ENCODE data around the gene SSBP2.

Gene SSBP2

DNA sequence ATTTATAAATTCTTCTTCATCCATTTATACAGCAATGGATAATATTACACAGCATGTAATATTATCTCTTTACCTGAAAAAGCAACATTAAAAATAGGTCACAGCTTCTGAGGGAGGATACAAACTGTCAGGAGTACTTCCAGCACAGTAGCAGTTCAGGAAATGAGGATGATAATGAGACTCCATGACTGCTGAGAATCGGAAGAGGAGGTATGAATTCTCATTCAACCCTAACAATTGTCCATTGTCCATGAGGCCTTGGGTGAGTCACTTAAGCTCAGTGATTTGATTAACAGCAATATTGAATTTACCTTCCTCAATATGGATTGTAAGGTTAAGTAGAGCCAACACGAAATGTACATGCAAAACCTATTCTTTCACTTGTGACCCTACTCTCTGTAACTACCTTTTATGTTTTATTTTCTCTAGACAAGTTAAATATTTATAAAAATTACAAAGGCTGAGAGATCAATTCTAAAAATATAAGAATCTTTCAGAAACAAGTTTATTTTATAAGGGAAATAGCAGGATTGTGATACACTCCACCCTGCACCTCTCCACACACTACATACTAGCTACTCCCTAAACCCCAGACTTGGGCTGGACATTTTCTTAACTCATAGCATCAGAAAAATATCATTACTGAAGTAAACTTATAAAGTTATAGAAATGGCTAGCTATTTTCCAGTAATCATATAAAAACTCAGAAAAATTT lies 197.9 kb downstream of the SSBP2 start:
- no peaks in the 10 kb centered on the region for H3K4me1 ChIP-seq (ENCODE audit: control insufficient read depth in 2 of 2, insufficient read depth in 2 of 2, low read length in 2 of 2)
- H3K27ac ChIP-seq (ENCODE audit: low read depth in 2 of 2, low read length in 2 of 2) = no peak overlapping the region
- no peak overlapping the region for H3K9ac ChIP-seq (ENCODE audit: low read depth in 1 of 2, low read length in 2 of 2)
- H3K27me3 ChIP-seq (ENCODE audit: control insufficient read depth in 2 of 2, insufficient read depth in 2 of 2, low read length in 2 of 2) = no peaks in the 10 kb centered on the region
- H3K4me3 ChIP-seq (ENCODE audit: low read length in 2 of 2) = no peak overlapping the region
- no peaks in the 10 kb centered on the region for H3K9me3 ChIP-seq (ENCODE audit: control insufficient read depth in 2 of 2, low read length in 2 of 2)
- H3K36me3 ChIP-seq (ENCODE audit: control insufficient read depth in 2 of 2, insufficient read depth in 2 of 2, low read length in 2 of 2) = no peaks in the 10 kb centered on the region

DNA sequence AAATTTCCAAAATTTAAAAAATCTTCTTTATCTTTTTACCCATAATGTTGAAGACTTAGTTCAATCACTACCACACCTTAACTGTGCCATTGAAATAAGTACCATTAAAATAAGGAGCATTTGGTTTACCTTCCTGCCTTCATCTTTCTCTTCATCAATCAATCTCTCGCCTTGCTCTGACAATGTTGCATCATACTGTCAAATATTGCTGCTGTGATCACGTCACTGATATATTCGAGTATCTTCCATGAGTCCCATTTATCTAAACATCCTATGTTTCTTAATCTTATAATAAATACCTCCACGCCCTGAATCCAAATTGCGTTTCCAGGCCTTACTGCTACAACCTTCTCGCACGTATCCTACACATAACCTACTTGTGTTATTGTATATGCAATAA lies 201.8 kb downstream of the SSBP2 start:
- Histone ChIP-seq H3K36me3 (ENCODE audit: control insufficient read depth in 2 of 2, insufficient read depth in 2 of 2, low read length in 2 of 2) (no peaks in the 10 kb centered on the region), H3K9me3 (ENCODE audit: control insufficient read depth in 2 of 2, low read length in 2 of 2) (no peaks in the 10 kb centered on the region), H3K9ac (ENCODE audit: low read depth in 1 of 2, low read length in 2 of 2) (no peak overlapping the region), H3K27me3 (ENCODE audit: control insufficient read depth in 2 of 2, insufficient read depth in 2 of 2, low read length in 2 of 2) (no peaks in the 10 kb centered on the region), H3K27ac (ENCODE audit: low read depth in 2 of 2, low read length in 2 of 2) (no peak overlapping the region), H3K4me3 (ENCODE audit: low read length in 2 of 2) (no peak overlapping the region), H3K4me1 (ENCODE audit: control insufficient read depth in 2 of 2, insufficient read depth in 2 of 2, low read length in 2 of 2) (no peaks in the 10 kb centered on the region)

DNA sequence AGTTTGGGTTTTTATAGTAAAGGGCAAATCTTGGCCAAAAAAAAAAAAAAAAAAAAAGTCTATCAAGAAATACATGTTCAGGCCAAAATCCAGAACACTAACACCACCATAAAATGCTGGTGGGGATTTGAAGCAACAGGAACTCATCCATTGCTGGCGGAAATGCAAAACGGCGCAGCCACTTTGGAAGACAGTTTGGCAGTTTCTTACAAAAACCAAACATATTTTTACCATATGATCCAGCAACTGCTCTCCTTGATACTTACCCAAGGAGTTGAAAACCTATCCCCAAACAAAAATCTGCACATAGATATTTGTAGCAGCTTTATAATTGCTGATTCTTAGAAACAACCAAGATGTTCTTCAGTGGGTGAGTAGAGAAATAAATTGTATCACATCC lies 203.9 kb downstream of the SSBP2 start:
- H3K9ac ChIP-seq (ENCODE audit: low read depth in 1 of 2, low read length in 2 of 2) = no peak overlapping the region
- H3K27ac ChIP-seq (ENCODE audit: low read depth in 2 of 2, low read length in 2 of 2) = no peak overlapping the region
- H3K36me3 ChIP-seq (ENCODE audit: control insufficient read depth in 2 of 2, insufficient read depth in 2 of 2, low read length in 2 of 2) = no peaks in the 10 kb centered on the region
- H3K4me1 ChIP-seq (ENCODE audit: control insufficient read depth in 2 of 2, insufficient read depth in 2 of 2, low read length in 2 of 2) = no peaks in the 10 kb centered on the region
- H3K4me3 ChIP-seq (ENCODE audit: low read length in 2 of 2) = no peak overlapping the region
- no peaks in the 10 kb centered on the region for H3K9me3 ChIP-seq (ENCODE audit: control insufficient read depth in 2 of 2, low read length in 2 of 2)
- H3K27me3 ChIP-seq (ENCODE audit: control insufficient read depth in 2 of 2, insufficient read depth in 2 of 2, low read length in 2 of 2) = no peaks in the 10 kb centered on the region

DNA sequence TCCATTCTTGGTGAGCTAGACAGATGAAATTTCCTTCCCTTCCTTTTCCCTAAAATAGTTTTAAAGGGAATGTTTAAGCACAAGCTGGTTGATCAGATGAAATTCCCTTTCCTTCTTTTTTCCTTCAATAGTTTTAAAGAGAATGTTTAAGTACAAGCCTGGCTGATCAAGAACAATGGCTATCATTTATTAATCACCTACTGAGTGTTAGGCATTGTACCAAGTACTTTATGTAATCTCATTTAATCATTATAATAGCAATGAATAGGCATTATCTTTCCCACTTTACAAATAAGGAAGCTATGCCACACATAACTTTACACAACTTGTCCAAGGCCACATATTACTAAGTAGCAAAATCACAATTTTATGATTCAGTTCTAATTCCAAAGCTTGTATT lies 205.0 kb downstream of the SSBP2 start:
- no peaks in the 10 kb centered on the region for H3K9me3 ChIP-seq (ENCODE audit: control insufficient read depth in 2 of 2, low read length in 2 of 2)
- no peaks in the 10 kb centered on the region for H3K27me3 ChIP-seq (ENCODE audit: control insufficient read depth in 2 of 2, insufficient read depth in 2 of 2, low read length in 2 of 2)
- no peaks in the 10 kb centered on the region for H3K36me3 ChIP-seq (ENCODE audit: control insufficient read depth in 2 of 2, insufficient read depth in 2 of 2, low read length in 2 of 2)
- no peak overlapping the region for H3K9ac ChIP-seq (ENCODE audit: low read depth in 1 of 2, low read length in 2 of 2)
- H3K4me1 ChIP-seq (ENCODE audit: control insufficient read depth in 2 of 2, insufficient read depth in 2 of 2, low read length in 2 of 2) = no peaks in the 10 kb centered on the region
- H3K4me3 ChIP-seq (ENCODE audit: low read length in 2 of 2) = no peak overlapping the region
- H3K27ac ChIP-seq (ENCODE audit: low read depth in 2 of 2, low read length in 2 of 2) = no peak overlapping the region

DNA sequence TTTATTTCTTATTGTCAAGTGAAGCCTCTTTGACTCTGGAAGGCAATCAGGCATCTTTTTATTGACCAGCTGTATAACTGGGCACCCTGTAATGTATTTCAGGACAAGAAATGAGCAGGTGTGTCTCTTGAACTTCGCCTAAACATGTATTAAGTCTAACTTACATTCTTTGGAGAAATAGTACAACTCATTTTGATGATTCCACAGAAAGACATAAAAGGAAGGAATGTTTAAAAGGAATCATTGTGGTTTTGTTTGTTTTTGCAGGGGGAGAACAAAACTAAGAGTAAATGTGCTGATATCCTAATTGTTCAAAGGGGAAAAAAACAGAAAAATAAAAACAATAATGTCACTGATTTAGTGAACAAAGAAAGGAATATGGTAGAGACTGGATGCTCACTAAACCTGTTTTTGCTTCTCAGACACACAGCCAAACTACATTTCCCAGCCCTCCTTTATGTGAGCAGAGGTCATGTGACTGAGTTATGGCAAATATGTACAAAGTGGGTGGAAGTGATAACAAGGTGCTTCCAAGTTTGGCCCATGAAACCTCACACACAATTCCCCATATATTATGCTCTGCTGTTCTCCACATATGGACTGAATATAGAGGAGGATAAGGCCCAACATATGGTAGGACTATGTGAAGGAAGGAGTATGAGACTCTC lies 206.4 kb downstream of the SSBP2 start:
- H3K4me3 ChIP-seq (ENCODE audit: low read length in 2 of 2) = no peak overlapping the region
- no peak overlapping the region for H3K27ac ChIP-seq (ENCODE audit: low read depth in 2 of 2, low read length in 2 of 2)
- no peak overlapping the region for H3K9ac ChIP-seq (ENCODE audit: low read depth in 1 of 2, low read length in 2 of 2)
- H3K36me3 ChIP-seq (ENCODE audit: control insufficient read depth in 2 of 2, insufficient read depth in 2 of 2, low read length in 2 of 2) = no peaks in the 10 kb centered on the region
- H3K27me3 ChIP-seq (ENCODE audit: control insufficient read depth in 2 of 2, insufficient read depth in 2 of 2, low read length in 2 of 2) = no peaks in the 10 kb centered on the region
- H3K4me1 ChIP-seq (ENCODE audit: control insufficient read depth in 2 of 2, insufficient read depth in 2 of 2, low read length in 2 of 2) = no peaks in the 10 kb centered on the region
- H3K9me3 ChIP-seq (ENCODE audit: control insufficient read depth in 2 of 2, low read length in 2 of 2) = no peaks in the 10 kb centered on the region

DNA sequence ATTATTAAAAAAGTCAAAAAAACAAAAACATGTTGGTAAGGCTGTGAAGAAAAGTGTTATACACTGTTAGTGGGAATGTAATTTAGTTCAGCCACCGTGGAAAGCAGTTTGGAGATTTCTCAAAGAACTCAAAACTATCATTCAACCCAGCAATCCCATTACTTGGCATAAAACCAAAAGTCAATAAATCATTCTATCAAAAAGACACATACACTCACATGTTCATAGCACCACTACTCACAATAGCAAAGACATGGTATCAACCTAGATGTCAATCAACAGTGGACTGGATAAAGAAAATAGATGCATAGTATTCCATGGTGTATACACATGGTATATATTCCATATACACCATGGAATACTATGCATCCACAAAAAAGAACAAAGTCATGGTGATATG lies 208.7 kb downstream of the SSBP2 start:
- Histone ChIP-seq H3K4me3 (ENCODE audit: low read length in 2 of 2) (no peak overlapping the region), H3K9me3 (ENCODE audit: control insufficient read depth in 2 of 2, low read length in 2 of 2) (no peaks in the 10 kb centered on the region), H3K27ac (ENCODE audit: low read depth in 2 of 2, low read length in 2 of 2) (no peak overlapping the region), H3K9ac (ENCODE audit: low read depth in 1 of 2, low read length in 2 of 2) (no peak overlapping the region), H3K36me3 (ENCODE audit: control insufficient read depth in 2 of 2, insufficient read depth in 2 of 2, low read length in 2 of 2) (no peaks in the 10 kb centered on the region), H3K4me1 (ENCODE audit: control insufficient read depth in 2 of 2, insufficient read depth in 2 of 2, low read length in 2 of 2) (no peaks in the 10 kb centered on the region), H3K27me3 (ENCODE audit: control insufficient read depth in 2 of 2, insufficient read depth in 2 of 2, low read length in 2 of 2) (no peaks in the 10 kb centered on the region)

DNA sequence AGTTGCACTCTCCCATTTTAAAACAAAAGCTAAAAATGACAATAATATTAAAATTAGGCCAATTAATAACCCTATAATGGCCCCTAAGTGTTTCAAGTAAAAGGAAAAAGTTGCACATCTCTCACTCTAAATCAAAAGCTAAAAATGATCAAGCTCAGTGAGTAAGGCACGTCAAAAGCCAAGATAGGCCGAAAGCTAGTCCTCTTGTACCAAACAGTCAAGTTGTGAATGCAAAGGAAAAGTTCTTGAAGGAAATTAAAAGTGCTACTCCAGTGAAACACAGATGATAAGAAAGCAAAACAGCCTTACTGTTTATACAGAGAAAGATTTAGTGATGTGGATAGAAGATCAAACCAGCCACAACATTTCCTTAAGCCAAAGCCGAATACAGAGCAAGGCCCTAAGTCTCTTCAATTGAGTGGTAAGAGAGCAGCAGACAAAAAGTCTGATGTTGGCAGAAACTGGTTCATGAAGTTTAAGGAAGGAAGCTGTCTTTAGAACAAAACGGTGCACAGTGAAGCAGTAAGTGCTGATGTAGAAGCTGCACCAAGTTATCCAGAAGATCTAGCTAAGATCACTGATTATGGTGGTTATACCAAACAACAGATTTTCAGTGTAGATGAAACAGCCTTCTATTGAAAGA lies 212.9 kb downstream of the SSBP2 start:
- Histone ChIP-seq H3K9me3 (ENCODE audit: control insufficient read depth in 2 of 2, low read length in 2 of 2) (no peaks in the 10 kb centered on the region), H3K27ac (ENCODE audit: low read depth in 2 of 2, low read length in 2 of 2) (no peak overlapping the region), H3K36me3 (ENCODE audit: control insufficient read depth in 2 of 2, insufficient read depth in 2 of 2, low read length in 2 of 2) (no peaks in the 10 kb centered on the region), H3K4me1 (ENCODE audit: control insufficient read depth in 2 of 2, insufficient read depth in 2 of 2, low read length in 2 of 2) (no peaks in the 10 kb centered on the region), H3K9ac (ENCODE audit: low read depth in 1 of 2, low read length in 2 of 2) (no peak overlapping the region), H3K4me3 (ENCODE audit: low read length in 2 of 2) (no peak overlapping the region), H3K27me3 (ENCODE audit: control insufficient read depth in 2 of 2, insufficient read depth in 2 of 2, low read length in 2 of 2) (no peaks in the 10 kb centered on the region)

DNA sequence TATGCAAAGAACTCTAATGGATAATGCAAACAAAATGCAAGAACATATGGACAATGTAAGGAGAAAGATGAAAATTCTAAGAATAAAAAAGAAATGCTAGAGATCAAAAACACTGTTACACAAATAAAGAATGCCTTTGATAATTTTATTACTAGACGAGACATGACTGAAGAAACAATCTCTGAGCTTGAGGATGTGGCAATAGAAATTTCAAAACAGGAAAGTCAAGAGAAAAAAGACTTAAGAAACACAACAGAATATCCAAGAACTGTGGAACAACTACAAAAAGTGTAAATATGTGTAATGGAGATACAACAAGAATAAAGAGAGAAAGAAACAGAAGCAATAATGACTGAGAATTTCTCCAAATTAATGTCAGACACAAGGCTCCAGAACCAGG lies 216.5 kb downstream of the SSBP2 start:
- Histone ChIP-seq H3K9ac (ENCODE audit: low read depth in 1 of 2, low read length in 2 of 2) (no peak overlapping the region), H3K27ac (ENCODE audit: low read depth in 2 of 2, low read length in 2 of 2) (no peak overlapping the region), H3K4me3 (ENCODE audit: low read length in 2 of 2) (no peak overlapping the region), H3K9me3 (ENCODE audit: control insufficient read depth in 2 of 2, low read length in 2 of 2) (no peaks in the 10 kb centered on the region), H3K4me1 (ENCODE audit: control insufficient read depth in 2 of 2, insufficient read depth in 2 of 2, low read length in 2 of 2) (no peaks in the 10 kb centered on the region), H3K36me3 (ENCODE audit: control insufficient read depth in 2 of 2, insufficient read depth in 2 of 2, low read length in 2 of 2) (no peaks in the 10 kb centered on the region), H3K27me3 (ENCODE audit: control insufficient read depth in 2 of 2, insufficient read depth in 2 of 2, low read length in 2 of 2) (no peaks in the 10 kb centered on the region)

DNA sequence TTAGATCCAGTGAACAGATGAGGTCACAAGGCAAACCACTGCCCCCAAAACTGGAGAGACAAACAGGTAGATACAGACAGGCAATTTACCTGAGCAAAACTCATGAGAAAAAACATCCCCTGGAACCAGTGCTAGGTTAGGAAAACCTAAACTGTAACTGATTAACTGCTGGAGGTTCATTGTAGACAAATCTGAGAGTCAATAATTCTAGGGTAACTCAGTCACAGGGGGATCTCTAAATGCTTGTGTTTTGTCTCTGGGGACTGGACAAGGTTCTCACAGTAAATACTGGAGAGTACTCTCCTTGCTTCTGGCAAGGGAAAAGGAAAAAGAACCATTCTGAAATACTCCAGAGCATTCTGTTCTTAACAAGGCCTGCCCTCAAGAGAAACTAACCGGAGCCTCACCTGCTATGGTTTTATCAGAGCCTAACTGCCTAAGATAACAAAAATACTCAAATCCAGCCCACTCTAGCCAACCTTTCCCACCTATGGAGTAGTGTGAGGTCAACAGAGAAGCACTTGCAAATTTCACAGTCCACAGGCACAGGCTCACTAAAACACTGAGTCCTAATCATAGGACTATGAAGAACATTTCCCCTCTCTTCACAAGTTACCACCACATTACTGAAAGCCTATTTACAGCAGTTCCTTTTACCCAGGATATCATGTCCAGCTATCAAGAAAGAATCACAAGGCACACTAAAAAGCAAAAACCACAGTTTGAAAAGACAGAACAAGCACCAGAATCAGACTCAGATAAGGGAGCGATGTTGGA lies 217.1 kb downstream of the SSBP2 start:
- Histone ChIP-seq H3K36me3 (ENCODE audit: control insufficient read depth in 2 of 2, insufficient read depth in 2 of 2, low read length in 2 of 2) (no peaks in the 10 kb centered on the region), H3K9me3 (ENCODE audit: control insufficient read depth in 2 of 2, low read length in 2 of 2) (no peaks in the 10 kb centered on the region), H3K27me3 (ENCODE audit: control insufficient read depth in 2 of 2, insufficient read depth in 2 of 2, low read length in 2 of 2) (no peaks in the 10 kb centered on the region), H3K9ac (ENCODE audit: low read depth in 1 of 2, low read length in 2 of 2) (no peak overlapping the region), H3K4me3 (ENCODE audit: low read length in 2 of 2) (no peak overlapping the region), H3K4me1 (ENCODE audit: control insufficient read depth in 2 of 2, insufficient read depth in 2 of 2, low read length in 2 of 2) (no peaks in the 10 kb centered on the region), H3K27ac (ENCODE audit: low read depth in 2 of 2, low read length in 2 of 2) (no peak overlapping the region)

DNA sequence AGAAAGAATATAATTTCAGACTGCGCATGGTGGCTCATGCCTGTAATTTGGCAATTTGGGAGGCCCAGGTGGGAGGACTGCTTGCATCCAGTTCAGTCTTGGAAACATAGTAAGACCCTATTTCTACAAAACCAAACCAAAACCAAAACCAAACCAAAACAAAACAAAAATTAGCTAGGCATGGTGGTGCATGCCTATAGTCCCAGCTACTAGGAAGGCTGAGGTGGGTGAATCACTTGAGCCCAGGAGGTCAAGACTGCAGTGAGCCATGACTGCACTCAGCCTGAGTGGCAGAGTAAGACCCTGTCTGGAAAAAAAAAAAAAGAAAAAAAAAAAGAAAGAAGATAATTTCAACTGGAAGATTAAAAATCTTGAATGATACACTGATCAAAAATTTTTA lies 220.0 kb downstream of the SSBP2 start:
- no peaks in the 10 kb centered on the region for H3K36me3 ChIP-seq (ENCODE audit: control insufficient read depth in 2 of 2, insufficient read depth in 2 of 2, low read length in 2 of 2)
- H3K4me1 ChIP-seq (ENCODE audit: control insufficient read depth in 2 of 2, insufficient read depth in 2 of 2, low read length in 2 of 2) = no peaks in the 10 kb centered on the region
- no peak overlapping the region for H3K27ac ChIP-seq (ENCODE audit: low read depth in 2 of 2, low read length in 2 of 2)
- H3K9ac ChIP-seq (ENCODE audit: low read depth in 1 of 2, low read length in 2 of 2) = no peak overlapping the region
- H3K27me3 ChIP-seq (ENCODE audit: control insufficient read depth in 2 of 2, insufficient read depth in 2 of 2, low read length in 2 of 2) = no peaks in the 10 kb centered on the region
- H3K4me3 ChIP-seq (ENCODE audit: low read length in 2 of 2) = no peak overlapping the region
- no peaks in the 10 kb centered on the region for H3K9me3 ChIP-seq (ENCODE audit: control insufficient read depth in 2 of 2, low read length in 2 of 2)
